ENCODE data around the gene OR5B21.

OR5B21 gene

DNA sequence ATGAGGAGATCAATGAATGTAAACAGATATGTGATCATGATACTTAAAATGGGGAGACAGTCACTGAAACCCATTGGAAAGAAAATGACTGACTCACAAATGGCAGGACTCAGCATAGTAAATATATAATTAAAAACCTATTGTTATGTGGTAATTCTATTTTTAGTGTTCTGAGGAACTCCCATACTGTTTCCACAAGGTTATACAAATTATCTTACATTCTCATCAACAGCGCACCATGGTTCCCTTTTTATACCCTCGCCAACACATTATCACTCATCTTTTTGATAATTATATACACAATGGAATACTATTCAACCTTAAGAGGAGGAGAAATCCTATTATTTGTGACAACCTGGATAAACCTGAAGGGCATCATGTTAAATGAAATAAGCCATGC is 17.1 kb downstream of the OR5B21 start:
- DNase-seq = no peak

DNA sequence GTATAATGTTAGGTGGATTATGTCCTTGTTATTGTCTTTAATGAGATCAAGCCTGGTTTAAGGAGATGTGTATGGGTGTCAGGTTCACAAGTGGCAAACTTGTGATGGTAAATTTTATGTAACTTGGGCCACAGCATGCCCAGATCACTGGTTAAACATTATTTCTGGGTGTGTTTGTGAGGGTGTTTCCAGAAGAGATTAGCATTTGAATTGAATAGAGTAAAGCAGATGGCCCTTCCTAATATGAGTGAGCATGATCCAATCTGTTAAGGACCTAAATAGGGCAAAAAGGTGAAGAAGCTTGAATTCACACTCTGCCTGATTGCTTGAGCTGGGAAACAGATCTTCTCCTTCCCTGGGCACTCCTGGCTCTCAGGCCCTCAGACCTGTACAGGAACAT is 20.7 kb downstream of the OR5B21 start:
- DNase-seq = no peak

DNA sequence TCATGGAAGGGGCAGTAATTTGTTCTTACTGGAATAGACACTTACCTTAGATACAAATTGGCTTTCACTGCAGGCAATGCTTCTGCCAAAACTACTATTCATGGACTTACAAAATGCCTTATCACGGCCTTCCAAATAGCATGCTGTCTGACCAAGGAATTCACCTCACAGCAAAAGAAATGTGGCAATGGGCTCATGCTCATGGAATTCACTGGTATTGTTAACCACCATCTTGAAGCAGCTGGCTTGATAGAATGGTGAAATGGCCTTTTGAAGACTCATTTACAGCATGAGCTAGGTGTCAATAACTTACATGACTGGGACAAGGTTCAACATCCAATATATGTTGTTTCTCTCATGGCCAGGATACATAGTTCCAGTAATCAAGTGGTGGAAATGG is 21.9 kb downstream of the OR5B21 start:
- no peak for DNase-seq

DNA sequence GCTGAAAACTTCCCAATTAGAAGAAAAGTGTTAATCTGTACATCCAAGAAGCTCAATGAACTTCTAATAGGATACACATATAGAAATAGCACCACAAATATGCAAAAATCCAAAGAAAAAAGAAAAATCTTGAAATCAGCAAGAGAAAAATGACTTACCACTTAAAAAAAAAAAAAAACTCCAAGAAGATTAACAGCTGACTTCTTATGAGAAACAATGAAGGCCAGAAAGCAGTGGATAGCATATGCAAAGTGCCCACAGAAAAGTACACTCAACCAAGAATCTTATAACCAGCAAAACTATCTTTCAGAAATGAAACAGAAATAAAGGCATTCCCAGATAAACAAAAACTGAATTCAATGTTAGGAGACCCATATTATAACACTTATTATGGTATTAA is 36.0 kb downstream of the OR5B21 start:
- DNase-seq = no peak

DNA sequence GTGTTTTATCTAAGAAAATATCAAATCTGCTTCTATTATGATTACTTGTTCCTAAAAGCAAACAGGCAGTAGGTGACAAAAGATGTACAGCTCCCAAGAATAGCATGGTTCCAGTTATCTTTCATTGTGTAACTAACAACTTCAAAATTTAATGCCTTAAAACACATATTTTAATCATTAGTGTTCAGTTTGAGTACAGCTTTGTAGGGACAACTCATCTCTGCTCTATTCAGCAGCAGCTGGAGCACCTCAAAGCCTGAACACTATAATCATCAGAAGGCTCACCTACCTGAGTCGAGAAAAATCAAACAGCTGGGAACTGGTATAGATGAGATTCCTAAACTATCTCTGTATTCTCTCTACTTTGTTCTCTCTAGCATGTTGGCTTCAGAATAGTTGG is 41.6 kb downstream of the OR5B21 start:
- DNase-seq = no peak

DNA sequence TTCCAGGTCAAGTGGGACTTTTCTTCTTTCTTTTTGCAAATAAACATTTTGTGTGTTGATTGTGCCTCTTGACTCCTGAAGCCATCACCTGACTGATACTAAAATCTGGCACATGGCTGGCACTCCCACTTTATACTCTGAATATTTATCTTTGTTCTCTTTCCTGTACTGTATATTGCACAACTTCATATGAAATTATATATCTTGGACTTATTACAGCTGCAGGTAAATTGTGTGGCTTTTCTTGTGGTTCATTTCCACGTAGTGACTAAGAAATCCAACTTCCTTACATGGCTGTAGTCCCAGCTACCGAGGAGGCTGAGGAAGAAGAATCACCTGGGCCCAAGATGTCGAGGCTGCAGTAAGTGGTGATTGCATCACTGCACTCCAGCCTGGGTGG is 42.2 kb downstream of the OR5B21 start:
- no peak for DNase-seq
